GM12878 (cell line): Measurements from ENCODE around the gene NMUR1. TPM values are rescaled to one million over a fixed set of nuclear protein-coding genes. Genes with fewer than 3 reads are reported as not detected.

Experiments
- ATAC-seq: fragments of 200-7000 bp; cut with Tn5 transposase; 3 replicates; pipeline ENCODE4 v1.9.1; 2020; ENCODE audit warnings: mild to moderate bottlenecking, moderate library complexity
- BruUV-seq: library from RNA; stranded (reverse); fragments of 400-500 nt; replicated peaks from 2 replicates; lab custom pipeline; 2021; lab: Mats Ljungman, UMichigan
- CTCF ChIA-PET: fragments of 300-600 bp; sonication (Branson Sonifier 250); formaldehyde crosslinking; extraction: SDS; loops from one replicate; lab custom pipeline; 2021; ENCODE audit warnings: inconsistent platforms; lab: Yijun Ruan, JAX
- POLR2A ChIA-PET: fragments of 350-600 bp; formaldehyde crosslinking; extraction: SDS; loops from one replicate; lab custom pipeline; 2021; ENCODE audit warnings: inconsistent platforms; lab: Charles Lee
- RAD21 ChIA-PET: fragments of 300-600 bp; sonication (Branson Sonifier 250); formaldehyde crosslinking; loops from one replicate; lab custom pipeline; 2023; ENCODE audit warnings: antibody characterized with exemption; ENCODE audit not compliant: unreplicated experiment; lab: Charles Lee
- SMC1A ChIA-PET: fragments of 300-600 bp; sonication (Branson Sonifier 250); formaldehyde crosslinking; loops from one replicate; lab custom pipeline; 2023; ENCODE audit not compliant: unreplicated experiment, uncharacterized antibody; lab: Charles Lee
- DNase-seq: peaks from one replicate; pipeline ENCODE4 v3.0.0-alpha.2; 2011; ENCODE audit warnings: low read depth, low spot score
- FAIRE-seq: peaks from 3 replicates; lab custom pipeline; 2011; peaks lifted over from hg19 to GRCh38; lab: Jason Lieb, UNC
- H2AFZ ChIP-seq: 2 replicates; pipeline ENCODE4 v1.6.0; 2011; ENCODE audit warnings: low read depth, low read length, control low read depth; ENCODE audit not compliant: control insufficient read depth
- H3K27ac ChIP-seq: 2 replicates; pipeline ENCODE4 v1.5.1; 2011; ENCODE audit warnings: control low read depth; ENCODE audit not compliant: control insufficient read depth, insufficient read depth
- H3K27me3 ChIP-seq, 2 experiments: replicated peaks in 1 of 2; 2 replicates each; pipeline versions ENCODE4 v1.6.0 to v1.6.1; 2011; ENCODE audit warnings: low read length in 1 of 2; ENCODE audit not compliant: control insufficient read depth in 2 of 2, insufficient read depth in 2 of 2
- H3K36me3 ChIP-seq, 2 experiments: 2 replicates each; pipeline ENCODE4 v1.5.1; 2011; ENCODE audit warnings: low read length in 1 of 2; ENCODE audit not compliant: control insufficient read depth in 2 of 2, insufficient read depth in 2 of 2
- H3K4me1 ChIP-seq: 2 replicates; pipeline ENCODE4 v1.6.1; 2011; ENCODE audit warnings: mild to moderate bottlenecking, low read length, moderate library complexity, mixed read lengths; ENCODE audit not compliant: control insufficient read depth, insufficient read depth
- H3K4me2 ChIP-seq: 2 replicates; pipeline ENCODE4 v1.6.0; 2011; ENCODE audit warnings: control low read depth; ENCODE audit not compliant: control insufficient read depth, insufficient read depth
- H3K4me3 ChIP-seq: fragments of 200-600 bp; sonication (generic); 2 replicates; pipeline ENCODE4 v1.5.1; 2016
- H3K79me2 ChIP-seq: 2 replicates; pipeline ENCODE4 v1.6.0; 2011; ENCODE audit warnings: low read length; ENCODE audit not compliant: control insufficient read depth, insufficient read depth
- H3K9ac ChIP-seq: 2 replicates; pipeline ENCODE4 v1.8.0; 2011; ENCODE audit warnings: low read length, control low read depth, mixed read lengths; ENCODE audit not compliant: control insufficient read depth, insufficient read depth
- H3K9me3 ChIP-seq: replicated peaks from 3 replicates; pipeline ENCODE4 v1.5.1; 2011; ENCODE audit warnings: mild to moderate bottlenecking, low read length; ENCODE audit not compliant: control insufficient read depth, insufficient read depth
- H4K20me1 ChIP-seq: 2 replicates; pipeline ENCODE4 v1.6.0; 2011; ENCODE audit not compliant: control insufficient read depth, insufficient read depth
- CBFB ChIP-seq: IDR thresholded peaks from 2 replicates; pipeline ENCODE4 v1.6.1; 2016; ENCODE audit warnings: antibody characterized with exemption, low read depth
- ETV6 ChIP-seq, 2 experiments: fragments of 450-650 bp in 1 of 2; IDR thresholded peaks in 1 of 2; conservative IDR thresholded peaks in 1 of 2; 2 replicates each; pipeline ENCODE4 v1.6.1; 2014; ENCODE audit warnings: antibody characterized with exemption in 1 of 2, borderline replicate concordance in 1 of 2, low read depth in 1 of 2, mild to moderate bottlenecking in 1 of 2, moderate library complexity in 1 of 2
- HDGF ChIP-seq: fragments of 450-650 bp; IDR thresholded peaks from 2 replicates; pipeline ENCODE4 v1.6.1; 2016; ENCODE audit warnings: antibody characterized with exemption
- YY1 ChIP-seq: IDR thresholded peaks from 2 replicates; pipeline ENCODE4 v1.6.1; 2011; ENCODE audit warnings: low read depth, mild to moderate bottlenecking, low read length
- ZNF687 ChIP-seq: fragments of 450-650 bp; IDR thresholded peaks from 2 replicates; pipeline ENCODE4 v1.6.1; 2017; ENCODE audit warnings: mild to moderate bottlenecking, moderate library complexity
- WGBS: methylation state at CpG from one replicate; pipeline ENCODE4 v1.1.6; 2016; ENCODE audit warnings: low lambda C conversion rate; ENCODE audit not compliant: insufficient replicate concordance, insufficient coverage; ENCODE audit errors: missing lambda C conversion rate; 5-methylcytosine and 5-hydroxymethylcytosine counted together
- in situ Hi-C: fragments of 300-500 bp; cut with MboI; formaldehyde crosslinking; loops from 9 replicates; pipeline ENCODE4 v1.14.3; 2018; ENCODE audit warnings: mixed read lengths
- intact Hi-C: fragments of 100-400 bp; cut with micrococcal nuclease; formaldehyde crosslinking; loops from one replicate; pipeline ENCODE4 v1.14.2; 2022; ENCODE audit not compliant: unreplicated experiment
- polyA plus RNA-seq, 11 experiments: library from polyadenylated mRNA; depleted of rRNA in 4 of 11; unstranded in 6 of 11; stranded (reverse) in 5 of 11; fragments of >200 nt; fragmentation: Nextera tagmentation in 4 of 11; fragmentation: Illumina TruSeq in 1 of 11; extraction: Ambion mirVana in 4 of 11; extraction: Trizol in 1 of 11; gene quantifications; 1 replicate in 1 of 11; 2 replicates in 10 of 11; pipeline versions ENCODE4 v1.2.1 to v1.2.3, GENCODE V29; 2011 to 2016; ENCODE audit warnings: inconsistent platforms in 2 of 11, missing spikeins in 2 of 11, low read depth in 1 of 11
- total RNA-seq, 4 experiments: library from RNA; depleted of rRNA in 3 of 4; stranded (reverse); fragments of >200 nt in 3 of 4; fragmentation: Illumina TruSeq in 1 of 4; extraction: Trizol in 1 of 4; gene quantifications; 2 replicates each; pipeline versions ENCODE4 v1.2.1 to v1.2.3, GENCODE V29; 2013 to 2021
- TF ChIP-seq, protein P1 (sequence below): fragments of 450-650 bp; formaldehyde crosslinking; IDR thresholded peaks from 2 replicates; pipeline ENCODE4 v1.5.0; 2022; ENCODE audit warnings: mild to moderate bottlenecking, missing genetic modification characterization

The NMUR1 gene
- total and polyA plus RNA-seq, 10 of the 15 experiments (the other 5 are each of a cell fraction or from before 2014, with no cell fraction given) = under 0.01 to 0.08 (median 0.02) TPM; not detected in 5

DNA sequence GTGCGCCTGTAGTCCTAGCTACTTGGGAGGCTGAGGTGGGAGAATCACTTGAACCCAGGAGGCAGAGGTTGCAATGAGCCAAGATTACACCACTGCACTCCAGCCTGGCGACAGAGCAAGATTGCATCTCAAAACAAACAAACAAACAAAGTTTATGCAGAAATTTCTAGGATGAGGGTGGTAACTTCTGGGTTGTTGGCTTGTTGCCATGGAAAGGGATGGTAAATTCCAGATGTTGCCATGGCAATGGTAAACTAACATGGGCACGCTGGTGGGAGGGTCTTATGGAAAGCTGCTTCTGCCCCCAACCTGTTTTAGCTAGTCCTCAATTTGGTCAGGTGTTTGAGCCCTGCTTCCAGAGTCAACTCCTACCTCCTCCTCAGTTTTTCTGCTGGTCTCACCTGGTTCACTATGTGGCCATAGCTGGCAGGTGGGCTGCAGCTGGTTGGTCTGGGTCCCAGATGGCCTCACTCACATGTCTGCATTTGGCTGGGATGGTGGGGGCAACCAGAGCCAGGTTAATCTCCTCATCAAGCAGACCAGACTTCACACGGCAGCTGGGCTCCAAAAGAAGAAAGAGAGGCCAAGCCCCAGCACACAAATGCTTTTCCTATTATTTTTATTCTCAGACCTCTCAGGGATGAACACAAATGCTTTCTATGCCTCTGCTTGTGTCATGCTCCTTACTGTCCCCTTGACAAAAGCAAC is 35.8 kb upstream of the NMUR1 start (continued):
- no peak for TF ChIP-seq CBFB
- no peak for TF ChIP-seq HDGF
- no peak for TF ChIP-seq ZNF687
- no peak for TF ChIP-seq ETV6 (conservative IDR thresholded peaks at IDR 0.05 in 1 of 2, IDR thresholded peaks at IDR 0.05 in 1 of 2; ENCODE audit: borderline replicate concordance in 1 of 2, low read depth in 1 of 2)
- TF ChIP-seq, all 136 proteins: peak for 0

GRCh38 chr2:231563378-231563961 is 33.2 kb upstream of the NMUR1 start:
- CTCF ChIA-PET = interaction anchor here (0.7 to 9.5 kb wide), 31 partner anchors 9 to 253 kb away, joined by 3 to 218 read pairs (median 4); partner anchors contain the start of genes NMUR1 and TEX44
- TF ChIP-seq, protein P1, sequence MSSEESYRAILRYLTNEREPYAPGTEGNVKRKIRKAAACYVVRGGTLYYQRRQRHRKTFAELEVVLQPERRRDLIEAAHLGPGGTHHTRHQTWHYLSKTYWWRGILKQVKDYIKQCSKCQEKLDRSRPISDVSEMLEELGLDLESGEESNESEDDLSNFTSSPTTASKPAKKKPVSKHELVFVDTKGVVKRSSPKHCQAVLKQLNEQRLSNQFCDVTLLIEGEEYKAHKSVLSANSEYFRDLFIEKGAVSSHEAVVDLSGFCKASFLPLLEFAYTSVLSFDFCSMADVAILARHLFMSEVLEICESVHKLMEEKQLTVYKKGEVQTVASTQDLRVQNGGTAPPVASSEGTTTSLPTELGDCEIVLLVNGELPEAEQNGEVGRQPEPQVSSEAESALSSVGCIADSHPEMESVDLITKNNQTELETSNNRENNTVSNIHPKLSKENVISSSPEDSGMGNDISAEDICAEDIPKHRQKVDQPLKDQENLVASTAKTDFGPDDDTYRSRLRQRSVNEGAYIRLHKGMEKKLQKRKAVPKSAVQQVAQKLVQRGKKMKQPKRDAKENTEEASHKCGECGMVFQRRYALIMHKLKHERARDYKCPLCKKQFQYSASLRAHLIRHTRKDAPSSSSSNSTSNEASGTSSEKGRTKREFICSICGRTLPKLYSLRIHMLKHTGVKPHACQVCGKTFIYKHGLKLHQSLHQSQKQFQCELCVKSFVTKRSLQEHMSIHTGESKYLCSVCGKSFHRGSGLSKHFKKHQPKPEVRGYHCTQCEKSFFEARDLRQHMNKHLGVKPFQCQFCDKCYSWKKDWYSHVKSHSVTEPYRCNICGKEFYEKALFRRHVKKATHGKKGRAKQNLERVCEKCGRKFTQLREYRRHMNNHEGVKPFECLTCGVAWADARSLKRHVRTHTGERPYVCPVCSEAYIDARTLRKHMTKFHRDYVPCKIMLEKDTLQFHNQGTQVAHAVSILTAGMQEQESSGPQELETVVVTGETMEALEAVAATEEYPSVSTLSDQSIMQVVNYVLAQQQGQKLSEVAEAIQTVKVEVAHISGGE (CRISPR knock-in tag) = no peak
- 0 out of 2 replicates have a peak, but pooled peaks have one; percentile 44 for TF ChIP-seq YY1

More at GRCh38 chr2:231563378-231563961, 33.2 kb upstream of the NMUR1 start:
- Histone ChIP-seq H3K27me3 (no peaks in the 10 kb centered on the region), H3K36me3 (no peaks in the 10 kb centered on the region), H3K9ac (no peak overlapping the region), H3K79me2 (no peaks in the 10 kb centered on the region), H4K20me1 (no peaks in the 10 kb centered on the region), H3K4me1 (no peaks in the 10 kb centered on the region; the same call in 1 of the 2 replicates), H3K4me3 (no peak overlapping the region), H3K9me3 (no peaks in the 10 kb centered on the region), H3K4me2 (no peak overlapping the region), H2AFZ (no peak overlapping the region), H3K27ac (no peak overlapping the region)
- in situ Hi-C loops (no loop called here), intact Hi-C loops (loop anchor here (1.0 to 5.0 kb wide), 4 partner anchors 34 to 154 kb away; no protein-coding TSS in a partner anchor)
- POLR2A ChIA-PET = interaction anchor here (0.5 to 1.5 kb wide), 4 partner anchors 9 to 34 kb away, joined by 3 to 6 read pairs (median 5); no protein-coding TSS in a partner anchor
- peak; percentile 99 for ATAC-seq
- no peak for DNase-seq
- BruUV-seq = no TSS peak
- peak; percentile 89 for FAIRE-seq
- SMC1A ChIA-PET = interaction anchor here (1.0 to 7.9 kb wide), 7 partner anchors 18 to 151 kb away, joined by 3 to 112 read pairs (median 4); no protein-coding TSS in a partner anchor
- WGBS = 33% methylated on average over 3 of the region's 3 CpGs
- RAD21 ChIA-PET = interaction anchor here (0.6 to 10.1 kb wide), 15 partner anchors 9 to 153 kb away, joined by 3 to 118 read pairs (median 5); no protein-coding TSS in a partner anchor
